Measurements from ENCODE around the gene MLXIPL. TPM values are rescaled to one million over a fixed set of nuclear protein-coding genes. Genes with fewer than 3 reads are reported as not detected.

MLXIPL gene
- total RNA-seq, 1 experiment from 2014 or later = 6.1 TPM

- Histone ChIP-seq H3K23ac (ENCODE audit: insufficient read length, low read depth, low read length) (no peak overlapping the region), H3K9ac (ENCODE audit: extremely low read depth, insufficient read length, low read length) (no peak overlapping the region), H4K91ac (ENCODE audit: insufficient read length, low read depth, low read length) (no peak overlapping the region), H2BK120ac (ENCODE audit: low read depth, low read length, poor library complexity, severe bottlenecking) (no peak overlapping the region), H3K23me2 (ENCODE audit: insufficient read length, low read depth, low read length, poor library complexity, severe bottlenecking) (no peaks in the 10 kb centered on the region), H3K14ac (ENCODE audit: insufficient read depth, low read length) (no peak overlapping the region), H3K4me1 (ENCODE audit: insufficient read depth, low read length) (no peaks in the 10 kb centered on the region), H2AFZ (ENCODE audit: low read length) (no peak overlapping the region), H3K27ac (ENCODE audit: insufficient read length, low read depth, low read length) (no peak overlapping the region), H2AK5ac (ENCODE audit: insufficient read length, low read length) (no peak overlapping the region), H2BK12ac (ENCODE audit: insufficient read length, low read depth, low read length) (no peak overlapping the region), H2BK15ac (ENCODE audit: low read depth, low read length) (no peak overlapping the region), H2BK20ac (ENCODE audit: low read depth, low read length, poor library complexity, severe bottlenecking) (no peak overlapping the region), H3K18ac (ENCODE audit: insufficient read length, low read depth, low read length) (no peak overlapping the region), H3K9me3 (ENCODE audit: control insufficient read depth, low read depth, low read length) (no peaks in the 10 kb centered on the region), H3K79me2 (ENCODE audit: insufficient read depth, low read length) (no peaks in the 10 kb centered on the region), H3K4me2 (ENCODE audit: insufficient read depth, insufficient read length, low read length) (no peak overlapping the region), H3K4ac (ENCODE audit: low read depth, low read length) (no peak overlapping the region), H4K5ac (ENCODE audit: insufficient read length, low read depth, low read length) (no peak overlapping the region), H4K20me1 (ENCODE audit: control insufficient read depth, insufficient read depth, insufficient read length) (no peaks in the 10 kb centered on the region), H4K8ac (replicated peaks; ENCODE audit: insufficient read length, low read depth, low read length) (no peak overlapping the region), H3K79me1 (ENCODE audit: insufficient read depth, low read depth, low read length, poor library complexity, severe bottlenecking) (no peaks in the 10 kb centered on the region), H2BK5ac (ENCODE audit: insufficient read length, low read length) (no peak overlapping the region), H3K27me3 (ENCODE audit: insufficient read depth, low read length) (no peaks in the 10 kb centered on the region), H3T11ph (ENCODE audit: low read length) (no peak overlapping the region), H3K56ac (ENCODE audit: insufficient read length, low read depth, low read length) (no peak overlapping the region)
- H3K36me3 Mint-ChIP-seq (ENCODE audit: insufficient read depth in 1 of 3, low read depth in 3 of 3) = peaks cover 23 to 50% (median 49%) of the 10 kb centered on the region in 3 experiments; a peak in 6 of 7 replicates
- H3K9me3 Mint-ChIP-seq = no peaks in the 10 kb centered on the region
- TF ChIP-seq, protein P1, sequence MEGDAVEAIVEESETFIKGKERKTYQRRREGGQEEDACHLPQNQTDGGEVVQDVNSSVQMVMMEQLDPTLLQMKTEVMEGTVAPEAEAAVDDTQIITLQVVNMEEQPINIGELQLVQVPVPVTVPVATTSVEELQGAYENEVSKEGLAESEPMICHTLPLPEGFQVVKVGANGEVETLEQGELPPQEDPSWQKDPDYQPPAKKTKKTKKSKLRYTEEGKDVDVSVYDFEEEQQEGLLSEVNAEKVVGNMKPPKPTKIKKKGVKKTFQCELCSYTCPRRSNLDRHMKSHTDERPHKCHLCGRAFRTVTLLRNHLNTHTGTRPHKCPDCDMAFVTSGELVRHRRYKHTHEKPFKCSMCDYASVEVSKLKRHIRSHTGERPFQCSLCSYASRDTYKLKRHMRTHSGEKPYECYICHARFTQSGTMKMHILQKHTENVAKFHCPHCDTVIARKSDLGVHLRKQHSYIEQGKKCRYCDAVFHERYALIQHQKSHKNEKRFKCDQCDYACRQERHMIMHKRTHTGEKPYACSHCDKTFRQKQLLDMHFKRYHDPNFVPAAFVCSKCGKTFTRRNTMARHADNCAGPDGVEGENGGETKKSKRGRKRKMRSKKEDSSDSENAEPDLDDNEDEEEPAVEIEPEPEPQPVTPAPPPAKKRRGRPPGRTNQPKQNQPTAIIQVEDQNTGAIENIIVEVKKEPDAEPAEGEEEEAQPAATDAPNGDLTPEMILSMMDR (conservative IDR thresholded peaks at IDR 0.05) = no peak
- no peak for DNase-seq
- peaks cover 18% of the 10 kb centered on the region for H3K27me3 Mint-ChIP-seq (ENCODE audit: low read depth)
- H3K4me1 Mint-ChIP-seq = peaks cover 6 to 8% of the 10 kb centered on the region in 2 experiments
- peak overlapping the region in 1 of 3 experiments; percentile 3; a peak in 2 of 7 replicates for H3K27ac Mint-ChIP-seq
- no peak overlapping the region for H3K4me3 Mint-ChIP-seq
- 100% methylated on average over 2 of the region's 5 CpGs for WGBS (ENCODE audit: extremely low coverage, insufficient read length, low lambda C conversion rate)
Measured at GRCh38 chr7:73569042-73569608, 55.2 kb downstream of the MLXIPL start.

Data from H9 (cell line).